BLaER1 (cell line): ENCODE data around the gene AGMO.

ENCODE experiments used
- H3K27ac ChIP-seq: shearing (Covaris generic); formaldehyde crosslinking; 2 replicates; pipeline ENCODE4 v1.8.1; 2022
- H3K27me3 ChIP-seq: shearing (Covaris generic); formaldehyde crosslinking; 2 replicates; pipeline ENCODE4 v1.8.1; 2022
- H3K36me3 ChIP-seq: shearing (Covaris generic); formaldehyde crosslinking; 2 replicates; pipeline ENCODE4 v1.8.1; 2022
- H3K4me1 ChIP-seq: shearing (Covaris generic); formaldehyde crosslinking; 2 replicates; pipeline ENCODE4 v1.8.1; 2022
- H3K4me2 ChIP-seq: shearing (Covaris generic); formaldehyde crosslinking; 2 replicates; pipeline ENCODE4 v1.8.1; 2022
- H3K4me3 ChIP-seq: shearing (Covaris generic); formaldehyde crosslinking; 2 replicates; pipeline ENCODE4 v1.8.1; 2022
- H3K9ac ChIP-seq: shearing (Covaris generic); formaldehyde crosslinking; 2 replicates; pipeline ENCODE4 v1.8.1; 2022
- H3K9me3 ChIP-seq: shearing (Covaris generic); formaldehyde crosslinking; 2 replicates; pipeline ENCODE4 v1.8.1; 2022
- H4K20me1 ChIP-seq: shearing (Covaris generic); formaldehyde crosslinking; 2 replicates; pipeline ENCODE4 v1.8.1; 2022
- Cebpa-rat ChIP-seq: shearing (Covaris generic); IDR thresholded peaks from 2 replicates; pipeline ENCODE4 v1.8.1; 2022

Gene AGMO

DNA sequence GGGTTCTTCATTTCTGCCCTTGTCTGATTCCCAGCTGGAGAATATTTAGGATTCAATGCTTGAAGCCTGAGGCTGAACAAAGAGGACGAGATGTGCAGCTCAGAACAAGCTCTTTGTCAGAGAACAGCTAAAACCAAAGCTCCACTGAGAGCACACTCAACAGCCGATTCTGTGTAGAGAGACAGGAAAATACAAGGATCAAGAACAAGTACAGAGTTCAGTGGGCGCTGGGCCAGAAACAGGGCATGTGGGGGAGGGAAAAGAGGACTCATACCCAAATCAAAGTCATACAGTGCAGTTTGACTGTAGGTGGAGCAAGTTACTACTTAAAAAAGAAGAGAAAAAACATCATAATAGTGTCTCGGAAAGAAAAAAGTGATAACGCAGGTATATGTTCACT, at the start of gene AGMO:
AGMO (minus strand) TSS at position 181 of the 400 bp plus-strand sequence.
- no peak within 1 kb of the TSS for H3K4me3 ChIP-seq
- H4K20me1 ChIP-seq = no peaks in the 10 kb centered on the region
- H3K9me3 ChIP-seq = no peaks in the 10 kb centered on the region
- no peaks in the 10 kb centered on the region for H3K36me3 ChIP-seq
- H3K27ac ChIP-seq = no peak within 1 kb of the TSS
- TF ChIP-seq Cebpa-rat = no peak
- H3K4me1 ChIP-seq = no peaks in the 10 kb centered on the region
- no peak within 1 kb of the TSS for H3K9ac ChIP-seq
- no peak within 1 kb of the TSS for H3K4me2 ChIP-seq
- H3K27me3 ChIP-seq = no peaks in the 10 kb centered on the region

DNA sequence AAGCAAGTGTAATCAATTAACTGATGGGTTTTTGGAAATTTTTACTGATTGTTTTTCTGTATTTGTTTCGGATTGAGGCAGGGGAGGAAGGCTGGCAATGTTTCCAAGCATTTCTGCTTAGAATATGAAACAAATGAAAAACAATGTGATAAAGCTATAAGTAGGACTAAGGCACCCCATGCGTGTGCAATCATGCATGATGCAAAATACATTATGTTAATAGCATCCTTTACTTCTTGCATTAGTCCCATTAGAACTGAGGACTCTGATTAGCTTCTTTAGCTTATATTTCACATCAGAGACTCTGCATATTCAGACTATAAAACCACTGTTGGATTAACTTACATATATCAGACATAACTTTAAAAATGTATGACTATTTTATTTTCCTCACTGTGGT, 48.7 kb upstream of the AGMO start:
- Histone ChIP-seq H3K4me1 (no peaks in the 10 kb centered on the region), H3K36me3 (no peaks in the 10 kb centered on the region), H3K27me3 (no peaks in the 10 kb centered on the region), H3K4me2 (no peak overlapping the region), H3K9me3 (no peaks in the 10 kb centered on the region), H4K20me1 (no peaks in the 10 kb centered on the region), H3K27ac (no peak overlapping the region), H3K4me3 (no peak overlapping the region), H3K9ac (no peak overlapping the region)
- TF ChIP-seq Cebpa-rat = no peak

DNA sequence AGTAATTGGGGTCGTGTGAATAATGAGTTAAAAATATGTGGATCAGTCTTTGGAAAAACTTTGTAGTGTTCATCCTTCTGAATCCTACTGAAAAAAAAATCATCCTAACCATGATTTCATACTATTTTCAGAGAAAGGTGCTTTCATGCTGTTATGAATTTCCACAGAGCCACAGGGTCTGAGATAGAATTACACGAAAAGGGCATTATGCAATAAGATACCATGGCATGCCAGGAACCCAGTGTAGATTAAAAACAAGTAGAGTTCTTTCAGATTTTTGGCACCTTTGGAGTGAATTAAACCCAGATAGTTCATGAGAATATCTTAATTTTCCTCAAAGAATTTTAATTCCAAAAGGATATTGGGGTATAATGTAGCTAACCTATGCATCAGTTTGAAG, 47.5 kb upstream of the AGMO start:
- Histone ChIP-seq H3K36me3 (no peaks in the 10 kb centered on the region), H3K4me1 (no peaks in the 10 kb centered on the region), H3K9ac (no peak overlapping the region), H3K27ac (no peak overlapping the region), H3K4me3 (no peak overlapping the region), H3K9me3 (no peaks in the 10 kb centered on the region), H4K20me1 (no peaks in the 10 kb centered on the region), H3K27me3 (no peaks in the 10 kb centered on the region), H3K4me2 (no peak overlapping the region)
- no peak for TF ChIP-seq Cebpa-rat

DNA sequence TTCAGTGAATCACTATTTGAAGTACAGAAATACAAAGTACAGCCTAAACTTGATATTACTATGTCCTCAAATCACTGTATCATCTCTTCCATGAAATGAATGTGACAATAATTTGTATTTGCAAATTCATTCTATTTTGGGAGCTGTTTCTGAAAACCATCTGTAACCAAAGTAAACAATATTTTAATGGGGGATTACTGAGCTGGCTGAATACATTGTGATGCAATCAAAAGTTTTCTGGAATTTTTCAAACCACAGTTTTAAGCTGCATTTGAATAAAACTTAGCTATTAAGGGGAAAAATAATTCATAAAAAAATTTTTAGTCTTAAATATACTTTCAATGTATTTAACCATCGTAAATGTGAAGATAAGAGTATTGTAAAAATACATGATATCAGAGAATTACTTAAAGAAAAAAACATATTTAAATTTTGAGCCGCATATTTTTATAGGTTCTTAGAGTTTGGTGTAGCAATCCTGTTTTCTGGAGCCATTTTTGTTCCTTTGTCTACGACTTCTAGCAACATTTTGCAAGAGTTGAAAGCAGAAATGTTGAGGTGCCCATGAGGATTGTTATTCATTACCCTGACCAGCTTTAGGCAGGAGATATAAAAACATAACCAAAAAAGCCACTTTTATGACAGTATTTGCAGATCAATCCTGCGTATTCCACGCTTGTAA, 45.9 kb upstream of the AGMO start:
- no peak overlapping the region for H3K27ac ChIP-seq
- no peaks in the 10 kb centered on the region for H3K9me3 ChIP-seq
- no peaks in the 10 kb centered on the region for H3K4me1 ChIP-seq
- H3K36me3 ChIP-seq = no peaks in the 10 kb centered on the region
- no peak overlapping the region for H3K9ac ChIP-seq
- no peaks in the 10 kb centered on the region for H4K20me1 ChIP-seq
- H3K4me2 ChIP-seq = no peak overlapping the region
- TF ChIP-seq Cebpa-rat = no peak
- H3K27me3 ChIP-seq = no peaks in the 10 kb centered on the region
- H3K4me3 ChIP-seq = no peak overlapping the region

DNA sequence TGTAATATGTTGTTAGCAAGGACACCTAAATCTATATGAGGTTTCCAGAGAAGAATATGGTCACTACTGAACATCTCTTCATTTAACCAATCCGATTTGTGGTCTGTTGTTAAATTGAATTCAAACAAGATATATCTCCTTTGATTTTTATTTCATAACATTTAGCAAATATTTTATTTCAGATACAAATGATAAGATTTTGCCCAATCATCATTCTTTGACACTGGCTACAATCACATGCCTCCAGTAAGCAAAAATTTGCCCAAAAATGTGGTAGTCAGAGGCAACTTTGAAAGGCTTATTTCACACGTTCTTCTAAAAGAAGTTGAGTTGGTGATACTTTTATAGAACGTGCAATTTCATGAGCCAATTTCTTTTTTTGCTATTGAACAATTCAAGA, 44.7 kb upstream of the AGMO start:
- Histone ChIP-seq H3K4me3 (no peak overlapping the region), H3K27ac (no peak overlapping the region), H3K9me3 (no peaks in the 10 kb centered on the region), H4K20me1 (no peaks in the 10 kb centered on the region), H3K27me3 (no peaks in the 10 kb centered on the region), H3K36me3 (no peaks in the 10 kb centered on the region), H3K9ac (no peak overlapping the region), H3K4me1 (no peaks in the 10 kb centered on the region), H3K4me2 (no peak overlapping the region)
- no peak for TF ChIP-seq Cebpa-rat

DNA sequence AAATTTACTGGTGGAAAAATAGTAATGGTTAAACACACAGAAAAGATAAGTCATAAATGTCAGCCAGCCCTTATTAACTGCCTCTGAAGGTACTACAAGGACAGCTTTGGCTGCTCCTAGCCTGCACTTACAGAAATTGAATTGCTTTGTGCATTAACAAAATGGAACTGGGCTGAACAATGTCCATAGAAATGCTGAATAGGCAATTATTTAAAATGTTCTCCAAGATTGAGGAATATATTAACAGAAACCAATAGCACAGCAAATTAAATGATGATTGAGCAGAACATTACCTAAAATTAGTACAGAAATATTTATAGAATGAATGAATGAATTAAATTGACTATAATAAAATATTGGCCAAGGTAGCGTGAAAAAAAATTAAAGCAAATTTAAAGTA, 42.4 kb upstream of the AGMO start:
- Histone ChIP-seq H3K4me1 (no peaks in the 10 kb centered on the region), H3K27ac (no peak overlapping the region), H3K9me3 (peaks cover 13% of the 10 kb centered on the region), H3K27me3 (no peaks in the 10 kb centered on the region), H3K4me2 (no peak overlapping the region), H4K20me1 (no peaks in the 10 kb centered on the region), H3K36me3 (no peaks in the 10 kb centered on the region), H3K9ac (no peak overlapping the region), H3K4me3 (no peak overlapping the region)
- no peak for TF ChIP-seq Cebpa-rat

DNA sequence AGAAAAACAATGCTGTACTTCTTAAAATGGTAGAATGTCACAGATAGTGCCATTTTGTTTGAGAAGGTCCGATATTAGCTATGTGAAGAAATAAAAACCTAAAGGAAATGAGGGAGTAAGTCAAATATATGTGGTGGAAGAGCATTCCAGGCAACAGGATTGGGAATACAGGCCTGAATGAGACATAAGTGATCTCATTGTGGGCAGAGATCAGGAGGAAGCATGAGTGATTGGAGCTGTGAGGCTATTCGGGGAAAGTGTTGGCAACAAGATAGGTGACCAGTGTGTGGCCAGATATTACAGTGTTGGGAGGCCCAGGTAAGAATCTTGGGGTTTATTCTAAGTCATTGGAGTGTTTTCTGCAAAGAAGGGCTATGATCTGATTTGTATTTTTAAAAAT, 41.3 kb upstream of the AGMO start:
- no peaks in the 10 kb centered on the region for H3K36me3 ChIP-seq
- no peak overlapping the region for H3K4me2 ChIP-seq
- no peaks in the 10 kb centered on the region for H3K27me3 ChIP-seq
- no peak overlapping the region for H3K4me3 ChIP-seq
- H3K9ac ChIP-seq = no peak overlapping the region
- no peaks in the 10 kb centered on the region for H3K4me1 ChIP-seq
- H4K20me1 ChIP-seq = no peaks in the 10 kb centered on the region
- H3K9me3 ChIP-seq = peaks cover 17% of the 10 kb centered on the region
- no peak for TF ChIP-seq Cebpa-rat
- H3K27ac ChIP-seq = no peak overlapping the region

DNA sequence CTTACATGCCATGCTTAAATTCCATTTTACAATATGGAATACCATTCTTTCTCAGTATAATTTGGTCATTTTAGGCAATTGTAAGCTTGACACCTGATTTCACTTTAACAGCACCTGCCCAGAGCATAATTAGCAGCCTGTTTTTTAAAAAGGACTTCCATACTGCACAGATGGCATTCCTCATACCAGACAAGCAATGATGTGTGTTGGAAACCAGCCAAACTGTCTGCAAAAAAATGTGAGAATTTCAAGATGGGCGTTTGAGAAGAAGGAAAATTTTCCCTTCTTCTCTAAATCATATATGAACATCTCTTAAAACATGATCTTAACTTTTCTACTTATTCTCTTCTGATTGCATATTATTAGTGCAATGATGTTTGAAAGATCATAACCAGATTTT, 40.4 kb upstream of the AGMO start:
- Histone ChIP-seq H3K4me2 (no peak overlapping the region), H3K9ac (no peak overlapping the region), H3K4me3 (no peak overlapping the region), H3K36me3 (no peaks in the 10 kb centered on the region), H3K27ac (no peak overlapping the region), H4K20me1 (no peaks in the 10 kb centered on the region), H3K27me3 (no peaks in the 10 kb centered on the region), H3K4me1 (no peaks in the 10 kb centered on the region), H3K9me3 (peaks cover 17% of the 10 kb centered on the region)
- TF ChIP-seq Cebpa-rat = no peak

DNA sequence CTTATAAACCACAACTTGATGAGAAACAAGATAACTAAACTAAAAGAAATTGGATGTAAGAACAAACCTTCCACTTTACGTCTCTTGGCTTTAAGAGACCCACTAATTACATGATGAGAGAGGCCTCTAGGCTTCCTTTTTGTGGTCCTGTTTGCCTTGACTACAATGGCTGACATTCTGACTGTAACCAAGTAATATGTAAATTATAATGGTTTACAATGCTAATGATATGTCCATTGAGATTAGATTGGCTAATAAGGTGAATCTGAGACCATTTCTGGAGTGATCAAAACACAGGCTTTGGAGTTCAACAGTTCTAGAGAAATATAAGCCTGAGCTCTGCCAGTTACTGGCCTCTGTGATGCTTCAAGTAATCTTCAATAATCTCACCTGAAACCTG, 39.4 kb upstream of the AGMO start:
- no peak overlapping the region for H3K4me2 ChIP-seq
- no peaks in the 10 kb centered on the region for H3K4me1 ChIP-seq
- H3K27me3 ChIP-seq = no peaks in the 10 kb centered on the region
- H3K36me3 ChIP-seq = no peaks in the 10 kb centered on the region
- no peak overlapping the region for H3K4me3 ChIP-seq
- no peak overlapping the region for H3K27ac ChIP-seq
- no peaks in the 10 kb centered on the region for H4K20me1 ChIP-seq
- H3K9ac ChIP-seq = no peak overlapping the region
- peaks cover 17% of the 10 kb centered on the region for H3K9me3 ChIP-seq
- no peak for TF ChIP-seq Cebpa-rat

DNA sequence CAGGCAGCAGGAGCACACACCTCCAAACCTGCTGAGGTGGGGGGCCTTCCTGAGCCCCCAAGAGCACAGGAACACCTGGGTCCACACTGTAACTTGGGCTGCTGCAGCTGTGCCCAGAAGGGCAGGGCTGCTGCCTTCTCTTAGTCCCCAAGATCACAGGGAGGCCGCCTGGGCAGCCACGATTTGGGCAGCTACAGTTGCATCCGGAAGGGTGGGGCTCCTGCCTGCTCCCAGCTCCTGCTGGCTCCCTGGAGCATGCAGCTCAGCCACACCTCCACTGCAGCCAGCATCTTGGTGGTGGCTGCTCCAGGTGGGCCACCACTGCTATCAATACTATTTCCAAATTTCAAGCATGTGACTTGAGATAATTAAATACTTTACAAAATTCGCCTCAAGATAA, 38.5 kb upstream of the AGMO start:
- no peak for TF ChIP-seq Cebpa-rat
- Histone ChIP-seq H3K36me3 (no peaks in the 10 kb centered on the region), H4K20me1 (no peaks in the 10 kb centered on the region)

DNA sequence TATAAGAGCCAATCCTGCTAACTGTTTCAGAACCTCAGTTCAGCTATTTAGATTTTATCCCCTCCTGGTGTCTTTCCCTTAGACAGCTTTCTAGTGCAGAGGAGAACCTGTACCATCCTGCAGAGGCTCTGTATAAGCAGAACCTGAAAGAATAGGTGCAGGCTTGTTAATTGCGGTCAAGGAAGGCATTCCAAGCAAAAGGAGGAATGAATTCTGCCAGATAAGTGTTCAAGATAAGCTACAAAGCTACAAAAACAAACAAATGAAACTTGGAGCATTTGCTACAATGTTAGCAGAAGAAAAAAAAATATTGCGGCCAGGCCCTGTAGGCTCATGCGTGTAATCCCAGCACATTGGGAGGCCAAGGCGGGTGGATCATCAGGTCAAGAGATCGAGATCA, 32.6 kb upstream of the AGMO start:
- H3K27ac ChIP-seq = no peak overlapping the region
- H3K9me3 ChIP-seq = peaks cover 7% of the 10 kb centered on the region
- H3K27me3 ChIP-seq = no peaks in the 10 kb centered on the region
- H3K9ac ChIP-seq = no peak overlapping the region
- TF ChIP-seq Cebpa-rat = no peak
- no peaks in the 10 kb centered on the region for H3K36me3 ChIP-seq
- H4K20me1 ChIP-seq = no peaks in the 10 kb centered on the region
- no peak overlapping the region for H3K4me2 ChIP-seq
- H3K4me3 ChIP-seq = no peak overlapping the region
- H3K4me1 ChIP-seq = no peaks in the 10 kb centered on the region

More for the DNA sequence above, 38.5 kb upstream of the AGMO start:
- H3K4me2 ChIP-seq = no peak overlapping the region
- no peak overlapping the region for H3K27ac ChIP-seq
- no peak overlapping the region for H3K4me3 ChIP-seq
- no peaks in the 10 kb centered on the region for H3K4me1 ChIP-seq
- H3K9me3 ChIP-seq = peaks cover 17% of the 10 kb centered on the region
- no peak overlapping the region for H3K9ac ChIP-seq
- H3K27me3 ChIP-seq = no peaks in the 10 kb centered on the region
